T-cell (primary cell): ENCODE results near the gene BMPR1B. TPM values are rescaled to one million over a fixed set of nuclear protein-coding genes. Genes with fewer than 3 reads are reported as not detected.
"Not testable (repeated sequence)": the region's sequence is repeated elsewhere in the genome, so short reads cannot be mapped to it uniquely, and the experiment has no call there.

Source experiments
- ATAC-seq, 4 experiments: fragments of 200-7000 bp in 3 of 4; fragments of 150-1000 bp in 1 of 4; cut with Tn5 transposase; replicated peaks in 1 of 4; 1 replicate in 3 of 4; 2 replicates in 1 of 4; pipeline ENCODE4 v1.10.0; 2021; ENCODE audit warnings: moderate library complexity in 3 of 4, mild to moderate bottlenecking in 2 of 4, moderate number of reproducible peaks in 1 of 4
- CTCF ChIA-PET, 2 donors: fragments of 300-600 bp; sonication (Branson Sonifier 250); formaldehyde crosslinking; loops; one replicate each; lab custom pipeline; 2022; ENCODE audit warnings: antibody characterized with exemption in 2 of 2; lab: Charles Lee
- POLR2A ChIA-PET, 2 donors: fragments of 300-600 bp; sonication (Branson Sonifier 250); formaldehyde crosslinking; loops; one replicate each; lab custom pipeline; 2022; ENCODE audit warnings: antibody characterized with exemption in 2 of 2; lab: Charles Lee
- DNase-seq, 35 experiments: peaks; one replicate each; pipeline versions ENCODE4 v3.0.0 to v3.0.0-alpha.2; 2013 to 2023
- H3K27ac ChIP-seq: one replicate; pipeline ENCODE4 v1.5.1; 2013; ENCODE audit warnings: low read length
- H3K27me3 ChIP-seq, 2 experiments: replicated peaks in 1 of 2; 1 replicate in 1 of 2; 2 replicates in 1 of 2; pipeline versions ENCODE4 v1.6.1 to v1.7.0; 2013; ENCODE audit warnings: low read length in 1 of 2, mixed read lengths in 1 of 2; ENCODE audit not compliant: control insufficient read depth in 2 of 2, insufficient read depth in 2 of 2; ENCODE audit errors: extremely low read depth in 1 of 2
- H3K36me3 ChIP-seq, 2 donors: 1 replicate in 1 of 2; 2 replicates in 1 of 2; pipeline versions ENCODE4 v1.6.1 to v1.7.0; 2013; ENCODE audit warnings: low read length in 1 of 2; ENCODE audit not compliant: control insufficient read depth in 2 of 2, insufficient read depth in 1 of 2; ENCODE audit errors: extremely low read depth in 1 of 2
- H3K4me1 ChIP-seq, 2 experiments: 1 replicate in 1 of 2; 2 replicates in 1 of 2; pipeline versions ENCODE4 v1.6.1 to v1.7.0; 2013; ENCODE audit warnings: low read length in 2 of 2, mixed read lengths in 1 of 2; ENCODE audit not compliant: insufficient read depth in 2 of 2, control insufficient read depth in 1 of 2; ENCODE audit errors: extremely low read depth in 1 of 2
- H3K4me3 ChIP-seq, 2 donors: 1 replicate in 1 of 2; 2 replicates in 1 of 2; pipeline versions ENCODE4 v1.5.1 to v1.7.0; 2013; ENCODE audit warnings: mild to moderate bottlenecking in 2 of 2, low read length in 1 of 2, moderate library complexity in 1 of 2; ENCODE audit not compliant: control insufficient read depth in 1 of 2; ENCODE audit errors: extremely low read depth in 1 of 2
- H3K9me3 ChIP-seq: 2 replicates; pipeline ENCODE4 v1.7.0; 2013
- H3K27ac Mint-ChIP-seq, 2 donors: one replicate each; pipeline ENCODE4 v1.8.0; 2020 to 2021; ENCODE audit warnings: mild to moderate bottlenecking in 2 of 2, mixed read lengths in 2 of 2
- H3K27me3 Mint-ChIP-seq, 2 donors: one replicate each; pipeline ENCODE4 v1.8.0; 2021 to 2022; ENCODE audit warnings: mixed read lengths in 2 of 2
- H3K36me3 Mint-ChIP-seq: one replicate; pipeline ENCODE4 v1.8.0; 2021; ENCODE audit warnings: mixed read lengths
- H3K4me1 Mint-ChIP-seq, 3 donors: one replicate each; pipeline ENCODE4 v1.8.0; 2020 to 2022; ENCODE audit warnings: mixed read lengths in 3 of 3, mild to moderate bottlenecking in 1 of 3
- H3K4me3 Mint-ChIP-seq, 3 donors: one replicate each; pipeline ENCODE4 v1.8.0; 2020 to 2022; ENCODE audit warnings: mild to moderate bottlenecking in 3 of 3, mixed read lengths in 3 of 3, moderate library complexity in 3 of 3
- H3K9me3 Mint-ChIP-seq, 3 donors: one replicate each; pipeline ENCODE4 v1.8.0; 2020 to 2022; ENCODE audit warnings: mixed read lengths in 3 of 3
- WGBS: methylation state at CpG from one replicate; pipeline ENCODE4 v1.1.5; 2013; ENCODE audit warnings: missing lambda C conversion rate; ENCODE audit not compliant: insufficient coverage; 5-methylcytosine and 5-hydroxymethylcytosine counted together
- total RNA-seq, 35 experiments: library from RNA in 6 of 35; stranded (reverse) in 6 of 35; fragments of 120-200 nt in 1 of 35; gene quantifications; one replicate each; pipeline versions ENCODE4 v1.2.1 to v1.2.4 and lab custom pipeline; 2013 to 2026

Gene BMPR1B
- total RNA-seq, 5 donors from 2014 or later (not counting 1 experiment from before 2014, with no cell fraction given), result 0.09 to 0.36 (median 0.28) TPM; not detected in 2

- no peaks in the 10 kb centered on the region for H3K9me3 ChIP-seq
- H3K9me3 Mint-ChIP-seq, result no peaks in the 10 kb centered on the region
- H3K27ac Mint-ChIP-seq, result no peak overlapping the region
- H3K27me3 Mint-ChIP-seq, result peaks cover 0 to 3% of the 10 kb centered on the region in 2 donors
- H3K27ac ChIP-seq, result no peak overlapping the region
- CTCF ChIA-PET, result no interaction called here
- H3K4me3 ChIP-seq, result no peak overlapping the region
- no peaks in the 10 kb centered on the region for H3K4me1 ChIP-seq
- H3K36me3 Mint-ChIP-seq, result no peaks in the 10 kb centered on the region
- H3K27me3 ChIP-seq, result peaks cover 0 to 2% of the 10 kb centered on the region in 2 experiments
- DNase-seq (no peak), ATAC-seq (no peak)
- no CpG with 5 or more reads among the region's 1 CpG for WGBS
- H3K36me3 ChIP-seq, result no peaks in the 10 kb centered on the region
- POLR2A ChIA-PET, result no interaction called here
- no peak overlapping the region for H3K4me3 Mint-ChIP-seq
- no peaks in the 10 kb centered on the region for H3K4me1 Mint-ChIP-seq
These were observed 75.6 kb downstream of the BMPR1B start for GRCh38 chr4:94833394-94833793.

GRCh38 chr4:94834501-94834900, 76.7 kb downstream of the BMPR1B start:
- Mint-ChIP-seq H3K9me3 (no peaks in the 10 kb centered on the region), H3K4me1 (no peaks in the 10 kb centered on the region), H3K27ac (no peak overlapping the region), H3K36me3 (no peaks in the 10 kb centered on the region), H3K27me3 (peaks cover 0 to under 1% of the 10 kb centered on the region in 2 donors), H3K4me3 (no peak overlapping the region)
- Histone ChIP-seq H3K4me3 (no peak overlapping the region), H3K27ac (no peak overlapping the region), H3K27me3 (peaks cover 0 to 2% of the 10 kb centered on the region in 2 experiments), H3K36me3 (no peaks in the 10 kb centered on the region), H3K9me3 (no peaks in the 10 kb centered on the region), H3K4me1 (no peaks in the 10 kb centered on the region)
- WGBS, result no CpG with 5 or more reads among the region's 1 CpG
- POLR2A ChIA-PET, result no interaction called here
- CTCF ChIA-PET, result no interaction called here
- ATAC-seq (no peak), DNase-seq (no peak)

GRCh38 chr4:94841166-94841863, 83.6 kb downstream of the BMPR1B start:
- H3K9me3 Mint-ChIP-seq, H3K9me3 ChIP-seq, ATAC-seq, H3K4me3 Mint-ChIP-seq, H3K36me3 ChIP-seq, H3K36me3 Mint-ChIP-seq, H3K27ac ChIP-seq, H3K4me3 ChIP-seq, H3K27ac Mint-ChIP-seq, H3K27me3 Mint-ChIP-seq, H3K4me1 Mint-ChIP-seq, H3K4me1 ChIP-seq, CTCF ChIA-PET, DNase-seq, H3K27me3 ChIP-seq: not testable (repeated sequence)
- 97% methylated on average over 18 of the region's 29 CpGs for WGBS
- POLR2A ChIA-PET, result interaction anchor here in 1 of 2 donors (0.6 kb wide), 1 partner anchor 255 kb away, joined by 3 read pairs; no protein-coding TSS in a partner anchor

- H3K36me3 Mint-ChIP-seq, result no peaks in the 10 kb centered on the region
- ATAC-seq, result no peak
- peaks cover 0 to 5% of the 10 kb centered on the region in 2 donors for H3K27me3 Mint-ChIP-seq
- Histone ChIP-seq H3K27ac (no peak overlapping the region), H3K9me3 (no peaks in the 10 kb centered on the region), H3K36me3 (no peaks in the 10 kb centered on the region), H3K27me3 (no peaks in the 10 kb centered on the region), H3K4me3 (no peak overlapping the region), H3K4me1 (no peaks in the 10 kb centered on the region)
- no CpG with 5 or more reads among the region's 3 CpGs for WGBS
- H3K27ac Mint-ChIP-seq, result no peak overlapping the region
- no peaks in the 10 kb centered on the region for H3K4me1 Mint-ChIP-seq
- no peak overlapping the region for H3K4me3 Mint-ChIP-seq
- POLR2A ChIA-PET, result interaction anchor here in 1 of 2 donors (0.6 kb wide), 1 partner anchor 254 kb away, joined by 3 read pairs; no protein-coding TSS in a partner anchor
- DNase-seq, result no peak
- peaks cover 0 to 4% (median 2%) of the 10 kb centered on the region in 3 donors for H3K9me3 Mint-ChIP-seq
- CTCF ChIA-PET, result no interaction called here
These were observed 84.1 kb downstream of the BMPR1B start for GRCh38 chr4:94841864-94842221.

GRCh38 chr4:94843216-94843615, 85.5 kb downstream of the BMPR1B start:
- Mint-ChIP-seq H3K36me3 (no peaks in the 10 kb centered on the region), H3K4me3 (no peak overlapping the region), H3K4me1 (no peaks in the 10 kb centered on the region), H3K27ac (no peak overlapping the region), H3K9me3 (peaks cover 0 to 4% (median 2%) of the 10 kb centered on the region in 3 donors), H3K27me3 (peaks cover 0 to 5% of the 10 kb centered on the region in 2 donors)
- H3K4me3 ChIP-seq, result no peak overlapping the region
- H3K27ac ChIP-seq, result no peak overlapping the region
- no peak for DNase-seq
- no peaks in the 10 kb centered on the region for H3K4me1 ChIP-seq
- no peaks in the 10 kb centered on the region for H3K9me3 ChIP-seq
- no peaks in the 10 kb centered on the region for H3K36me3 ChIP-seq
- POLR2A ChIA-PET, result no interaction called here
- ATAC-seq, result no peak
- H3K27me3 ChIP-seq, result no peaks in the 10 kb centered on the region
- CTCF ChIA-PET, result no interaction called here

- no peak overlapping the region for H3K4me3 Mint-ChIP-seq
- no peak overlapping the region for H3K4me3 ChIP-seq
- H3K27ac ChIP-seq, result no peak overlapping the region
- H3K36me3 ChIP-seq, result no peaks in the 10 kb centered on the region
- H3K27ac Mint-ChIP-seq, result no peak overlapping the region
- 86% methylated on average over 2 of the region's 3 CpGs for WGBS
- ChIA-PET CTCF (no interaction called here), POLR2A (no interaction called here)
- no peaks in the 10 kb centered on the region for H3K36me3 Mint-ChIP-seq
- DNase-seq (no peak), ATAC-seq (no peak)
- peaks cover 0 to 2% of the 10 kb centered on the region in 2 donors for H3K27me3 Mint-ChIP-seq
- H3K4me1 ChIP-seq, result no peaks in the 10 kb centered on the region
- H3K27me3 ChIP-seq, result no peaks in the 10 kb centered on the region
- no peaks in the 10 kb centered on the region for H3K9me3 ChIP-seq
- peaks cover 0 to 2% (median 0%) of the 10 kb centered on the region in 3 donors for H3K9me3 Mint-ChIP-seq
- no peaks in the 10 kb centered on the region for H3K4me1 Mint-ChIP-seq
These were observed 90.6 kb downstream of the BMPR1B start for GRCh38 chr4:94848326-94848725.
